GM21529 (cell line): ENCODE results near the gene BARHL1.

Experiments
- ATAC-seq: cut with Tn5 transposase; IDR thresholded peaks from one replicate; pipeline ENCODE4 v1.9.1; 2021; ENCODE audit not compliant: unreplicated experiment

The BARHL1 gene

DNA sequence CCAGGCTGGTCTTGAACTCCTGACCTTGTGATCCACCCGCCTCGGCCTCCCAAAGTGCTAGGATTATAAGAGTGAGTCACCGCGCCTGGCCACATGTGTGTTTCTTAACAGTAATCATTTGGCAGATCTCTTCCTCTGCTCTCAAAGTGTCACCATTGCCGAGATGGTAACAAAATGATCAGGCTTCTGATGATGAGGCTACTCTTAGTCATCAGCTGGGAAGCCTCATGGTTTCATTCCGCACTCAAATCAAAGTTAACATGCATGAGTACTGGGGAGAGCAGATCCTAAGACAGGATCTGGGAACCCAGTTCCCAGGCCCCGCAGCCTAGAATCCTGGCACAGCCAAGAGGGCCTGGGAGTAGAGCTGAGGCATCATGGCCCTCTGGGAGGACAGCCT is 27.4 kb downstream of the BARHL1 start:
- ATAC-seq, result no peak

DNA sequence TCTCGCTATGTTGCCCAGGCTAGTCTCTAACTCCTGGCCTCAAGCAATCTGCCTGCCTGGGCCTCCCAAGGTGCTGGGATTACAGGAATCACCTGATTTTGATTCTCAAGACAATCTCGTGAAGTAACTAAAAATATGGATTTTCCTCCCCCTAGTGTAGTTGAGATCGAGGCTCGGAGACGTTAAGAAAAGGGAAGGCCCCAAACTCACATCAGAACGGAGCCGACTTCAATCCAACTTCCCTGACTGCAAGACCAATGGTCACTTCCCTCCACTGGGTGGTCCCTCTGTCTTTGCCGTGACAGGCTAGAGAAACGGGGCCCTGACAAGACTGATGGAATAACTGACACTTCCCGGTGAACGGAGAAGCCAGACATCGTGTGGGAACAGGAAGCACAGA is 28.3 kb downstream of the BARHL1 start:
- no peak for ATAC-seq

DNA sequence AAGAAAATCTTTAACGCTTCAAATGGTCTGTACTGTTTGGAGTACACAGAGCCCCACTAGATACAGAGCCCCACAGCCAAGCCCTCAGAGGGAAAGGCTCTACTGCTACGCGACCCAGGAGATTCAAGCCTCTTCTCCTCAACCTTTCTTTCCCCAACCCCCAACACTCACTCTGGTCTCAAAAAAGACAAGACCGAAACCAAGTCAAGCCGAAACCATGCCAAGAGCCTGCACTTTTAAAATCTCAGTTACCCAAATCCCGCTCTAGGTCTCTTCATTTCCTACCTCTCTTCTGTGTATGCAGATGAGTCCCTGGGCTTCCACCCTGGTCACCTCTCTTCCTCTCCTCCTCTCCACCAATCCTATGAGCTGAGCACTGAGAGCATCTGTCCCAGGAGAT is 31.9 kb downstream of the BARHL1 start:
- no peak for ATAC-seq

DNA sequence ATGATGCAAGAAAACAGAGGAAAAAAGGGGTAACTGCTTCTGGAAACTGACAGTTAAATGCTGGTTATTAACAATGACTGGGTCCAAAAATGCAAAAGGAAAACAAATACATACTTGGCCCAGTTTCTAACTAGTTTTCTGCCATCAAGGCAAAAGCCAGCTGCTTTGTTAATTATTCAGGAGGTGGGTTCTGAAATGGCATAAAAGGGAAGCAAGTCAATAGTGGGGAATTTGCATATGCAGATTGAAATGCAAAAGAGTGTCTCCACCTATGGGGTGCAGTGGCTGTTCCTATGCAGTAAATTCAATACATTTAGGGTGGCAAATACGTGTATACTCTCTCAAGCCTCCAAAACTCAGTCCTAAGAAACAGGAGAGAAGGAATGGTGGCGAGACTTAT is 33.4 kb downstream of the BARHL1 start:
- ATAC-seq, result no peak

DNA sequence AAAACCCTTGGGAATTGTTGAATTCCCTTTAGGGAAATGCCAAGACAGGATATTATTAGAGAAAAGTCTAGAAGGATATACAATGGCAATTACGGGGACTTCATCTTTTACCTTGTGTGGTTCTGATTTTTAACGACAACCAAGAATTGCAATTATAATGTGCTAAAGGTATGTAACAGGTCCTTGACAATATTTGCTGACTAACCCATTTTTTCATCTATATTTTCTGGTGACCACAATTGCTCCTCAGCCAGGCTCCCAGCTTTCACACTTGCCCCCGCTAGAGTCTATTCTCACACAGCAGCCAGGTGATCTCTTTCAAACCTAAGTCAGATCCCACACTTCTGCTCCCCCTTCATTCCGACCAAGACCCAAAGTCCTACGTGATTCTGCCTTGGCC is 34.3 kb downstream of the BARHL1 start:
- no peak for ATAC-seq

- no peak for ATAC-seq
Measured at GRCh38 chr9:132622159-132622558, 39.8 kb downstream of the BARHL1 start.

DNA sequence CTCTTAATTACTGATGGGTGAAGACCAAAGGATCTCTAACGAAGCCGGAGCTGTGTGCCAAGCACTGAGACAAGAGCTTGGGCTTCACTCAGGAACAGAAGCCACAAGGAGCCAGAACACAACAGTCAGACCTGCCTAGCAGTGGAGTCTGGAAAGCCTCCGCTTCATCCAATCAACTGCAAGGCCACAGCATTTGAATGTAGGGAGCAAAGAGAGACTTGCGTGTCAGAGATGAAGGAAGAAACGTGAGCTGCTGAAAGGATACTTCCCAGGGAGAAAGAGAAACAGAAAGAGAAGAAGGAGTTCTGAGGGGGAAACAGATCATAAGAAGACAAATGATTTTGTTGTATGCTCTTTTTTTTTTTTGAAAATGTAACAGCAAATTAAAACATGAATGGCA is 43.9 kb downstream of the BARHL1 start:
- no peak for ATAC-seq

- ATAC-seq, result no peak
Measured at GRCh38 chr9:132627106-132627505, 44.7 kb downstream of the BARHL1 start.

DNA sequence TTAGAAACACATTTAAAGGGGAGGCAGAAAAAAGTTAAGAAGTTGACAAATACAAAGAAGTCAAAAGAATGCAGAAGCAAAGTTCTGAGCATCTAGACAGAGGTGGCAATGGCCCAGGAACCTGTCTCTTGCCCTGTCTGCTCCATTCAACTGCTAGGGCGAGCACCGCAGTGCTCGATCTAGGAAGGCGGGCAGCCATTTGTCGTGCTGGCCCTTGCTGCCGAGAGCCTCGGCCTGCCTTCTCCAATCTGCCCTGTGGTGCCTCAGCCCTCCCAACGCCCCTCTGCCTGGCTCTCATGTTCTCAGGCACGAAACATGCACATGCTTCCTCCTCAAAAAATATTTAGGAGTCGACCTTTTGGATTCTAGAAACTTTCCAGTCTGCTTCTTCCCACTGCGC is 45.2 kb downstream of the BARHL1 start:
- no peak for ATAC-seq

DNA sequence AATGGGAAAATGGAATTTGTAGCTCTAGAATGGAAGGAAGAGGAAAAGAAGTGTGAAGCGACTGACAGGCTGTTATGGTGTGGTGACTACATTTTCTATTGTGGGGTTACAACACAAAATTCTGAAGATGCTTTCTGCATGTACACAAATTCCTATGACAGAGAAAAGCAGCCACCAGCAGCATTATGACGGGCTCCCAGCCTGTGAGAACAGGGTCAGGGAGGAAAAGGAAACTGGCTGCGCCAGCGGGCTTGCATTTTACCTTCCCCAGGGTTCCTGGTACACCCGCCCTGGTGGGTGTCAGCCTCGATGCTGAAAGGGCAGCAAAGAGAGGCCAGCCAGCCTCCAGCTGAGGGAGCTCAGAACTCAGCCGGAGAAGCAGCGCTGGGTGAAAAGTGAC is 46.3 kb downstream of the BARHL1 start:
- ATAC-seq, result no peak

GRCh38 chr9:132630116-132630515 is 47.7 kb downstream of the BARHL1 start:
- ATAC-seq, result no peak

- no peak for ATAC-seq
Measured at GRCh38 chr9:132630811-132631210, 48.4 kb downstream of the BARHL1 start.

DNA sequence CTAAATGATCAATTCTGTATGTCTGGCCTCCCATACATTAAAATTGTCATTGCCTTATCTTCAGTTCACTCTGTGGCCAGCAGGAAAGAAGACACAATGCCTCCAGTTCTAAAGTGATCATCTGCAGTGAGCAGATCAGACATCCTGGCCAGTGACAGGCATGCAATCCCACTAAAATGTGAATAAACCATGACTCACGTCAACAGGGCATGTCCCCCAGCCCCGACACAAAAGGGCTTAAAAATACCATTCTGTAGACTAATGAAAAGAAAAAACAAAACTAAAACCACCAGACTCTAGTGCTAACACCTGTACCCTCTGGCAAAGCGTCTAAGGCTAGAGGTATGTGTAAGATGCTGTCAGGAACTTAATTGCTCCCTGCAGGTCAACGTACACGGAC is 48.9 kb downstream of the BARHL1 start:
- ATAC-seq, result no peak

DNA sequence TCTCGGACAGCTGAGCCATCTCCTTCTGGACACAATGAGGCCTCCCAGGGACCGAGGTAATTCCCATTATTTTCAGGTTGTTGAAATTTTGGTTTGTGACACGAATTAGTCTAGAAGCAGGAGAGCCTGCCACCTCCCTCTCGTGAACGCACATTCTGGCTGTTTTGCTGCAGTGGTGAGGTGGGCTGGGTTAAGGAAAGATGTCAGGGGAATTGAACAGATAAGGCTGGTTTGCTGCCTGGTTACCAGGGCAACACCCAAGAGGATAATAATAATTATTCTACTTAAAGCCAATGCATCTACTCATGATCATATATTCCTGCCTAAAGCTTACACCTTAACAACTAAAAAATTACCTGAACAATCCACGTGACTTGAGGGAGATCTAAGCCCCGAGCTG is 49.3 kb downstream of the BARHL1 start:
- ATAC-seq, result no peak

- ATAC-seq, result no peak
Measured at GRCh38 chr9:132632413-132633129, 50.2 kb downstream of the BARHL1 start.

DNA sequence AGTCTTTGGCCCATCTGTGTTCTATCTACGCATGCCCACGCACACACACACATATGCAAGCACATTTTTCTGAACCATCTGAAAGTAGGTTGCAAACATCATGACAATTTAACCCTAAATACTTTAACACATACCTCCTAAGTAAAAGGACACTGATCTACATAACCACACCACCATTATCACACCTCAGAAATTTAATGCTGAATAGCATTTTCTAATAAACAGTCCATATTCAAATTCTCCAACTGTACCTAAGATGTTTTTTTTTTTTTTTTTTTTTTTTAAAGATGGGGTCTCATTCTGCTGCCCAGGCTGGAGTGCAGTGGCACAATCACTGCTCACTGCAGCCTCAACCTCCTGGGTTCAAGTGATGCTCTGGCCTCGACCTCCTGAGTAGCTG is 51.9 kb downstream of the BARHL1 start:
- no peak for ATAC-seq

GRCh38 chr9:132637351-132637750 is 54.9 kb downstream of the BARHL1 start:
- no peak for ATAC-seq

DNA sequence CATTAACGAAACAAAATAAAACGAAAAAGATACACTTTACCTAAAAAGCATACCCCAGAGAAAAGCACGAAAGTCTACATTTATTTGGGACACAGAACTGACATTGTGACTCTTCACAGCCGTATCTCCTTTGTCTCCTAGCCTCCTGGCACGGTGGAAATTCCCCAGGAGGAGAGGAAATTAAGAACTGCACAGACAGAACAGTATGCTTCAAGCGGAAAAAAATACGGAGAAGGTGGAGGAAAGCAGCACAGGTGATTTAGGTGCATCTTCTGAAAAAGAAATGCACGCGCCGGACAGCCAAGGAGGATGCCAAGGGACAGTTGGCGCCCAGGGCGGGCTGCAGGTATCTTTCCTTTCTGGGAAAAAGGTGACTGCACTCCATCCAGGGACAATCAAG is 55.4 kb downstream of the BARHL1 start:
- no peak for ATAC-seq

DNA sequence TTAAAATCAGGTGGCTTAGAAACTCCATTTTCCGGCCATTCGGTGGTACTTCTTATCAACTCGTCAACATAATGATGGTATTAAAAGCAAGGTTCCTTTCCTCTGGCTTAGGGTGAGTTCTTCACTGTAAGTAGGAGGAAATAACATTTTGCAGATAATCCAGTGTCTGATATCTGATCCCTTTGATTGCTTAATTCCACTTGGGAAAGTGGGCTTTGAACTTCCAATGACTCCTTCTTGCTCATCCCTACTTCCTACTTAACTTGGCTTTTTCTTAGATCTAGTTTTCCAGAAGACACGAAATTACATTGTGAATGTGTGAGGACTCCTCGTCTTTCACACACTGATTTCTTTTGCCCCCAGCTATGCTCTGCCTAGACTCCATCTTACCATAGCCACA is 55.8 kb downstream of the BARHL1 start:
- ATAC-seq, result no peak

- no peak for ATAC-seq
Measured at GRCh38 chr9:132639322-132639721, 56.9 kb downstream of the BARHL1 start.
